GM19372 (cell line): ENCODE results near the gene ING4.
A peak's percentile ranks its signal among the peaks of the same experiment; 100 is the strongest.
"Not testable (repeated sequence)": the region's sequence is repeated elsewhere in the genome, so short reads cannot be mapped to it uniquely, and the experiment has no call there.

Source experiments
- ATAC-seq: cut with Tn5 transposase; IDR thresholded peaks from one replicate; pipeline ENCODE4 v1.9.1; 2021; ENCODE audit warnings: mild to moderate bottlenecking, low read depth, moderate library complexity; ENCODE audit not compliant: unreplicated experiment

Gene ING4

DNA sequence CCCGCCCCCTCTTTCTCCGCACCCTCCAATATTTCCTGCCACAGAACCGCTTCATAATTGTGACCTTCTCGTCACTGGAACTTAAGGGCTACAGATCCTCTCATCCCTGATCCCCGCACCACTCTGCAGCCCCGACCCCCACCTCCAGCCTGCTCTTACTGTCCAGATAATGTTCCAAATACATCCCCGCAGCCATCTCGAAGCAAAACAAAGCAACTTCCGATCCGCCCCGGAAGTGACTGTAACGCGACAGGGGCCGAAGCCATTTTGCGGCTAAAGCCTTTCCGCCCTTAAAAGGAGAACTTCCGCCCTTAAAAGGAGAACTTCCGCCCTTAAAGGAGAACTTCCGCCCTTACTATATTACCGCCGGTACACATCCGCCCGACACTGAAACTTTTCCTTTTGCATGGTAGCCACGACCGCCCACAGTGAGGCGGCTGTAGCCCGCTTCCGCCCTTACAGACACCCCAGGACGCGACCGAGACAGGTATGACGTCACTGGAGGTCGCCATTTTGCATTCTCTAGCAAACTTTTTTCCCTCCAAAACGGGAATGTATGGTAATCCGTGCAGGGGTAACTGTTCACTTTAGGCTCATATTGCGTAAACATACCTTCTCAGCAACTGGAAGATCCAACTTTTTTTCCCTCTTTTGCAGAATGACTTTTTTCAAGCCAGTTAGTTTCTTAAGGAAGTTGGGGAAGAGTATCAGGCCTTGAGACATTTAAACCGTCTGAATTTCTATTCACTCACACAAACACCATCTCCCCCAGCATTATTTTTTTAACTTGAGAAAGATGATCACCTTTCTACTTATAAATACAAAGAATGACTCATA is at the start of gene ING4:
Gene ING4 (minus strand): TSS at position 214 of the 837 bp plus-strand sequence. CDS start 18 bp downstream, at position 196.
- ATAC-seq, result peak; percentile 98

DNA sequence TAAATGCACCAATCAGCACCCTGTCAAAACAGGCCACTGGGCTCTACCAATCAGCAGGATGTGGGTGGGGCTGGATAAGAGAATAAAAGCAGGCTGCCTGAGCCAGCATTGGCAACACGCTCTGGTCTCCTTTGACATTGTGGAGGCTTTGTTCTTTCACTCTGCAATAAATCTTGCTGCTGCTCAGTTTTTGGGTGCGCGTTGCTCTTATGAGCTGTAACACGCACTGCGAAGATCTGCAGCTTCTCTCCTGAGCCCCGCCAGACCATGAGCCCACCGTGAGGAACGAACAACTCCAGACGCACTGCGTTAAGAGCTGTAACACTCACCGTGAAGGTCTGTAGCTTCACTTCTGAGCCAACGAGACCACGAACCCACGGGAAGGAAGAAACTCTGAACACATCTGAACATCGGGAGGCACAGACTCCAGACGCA is 46.1 kb upstream of the ING4 start:
- no peak for ATAC-seq

DNA sequence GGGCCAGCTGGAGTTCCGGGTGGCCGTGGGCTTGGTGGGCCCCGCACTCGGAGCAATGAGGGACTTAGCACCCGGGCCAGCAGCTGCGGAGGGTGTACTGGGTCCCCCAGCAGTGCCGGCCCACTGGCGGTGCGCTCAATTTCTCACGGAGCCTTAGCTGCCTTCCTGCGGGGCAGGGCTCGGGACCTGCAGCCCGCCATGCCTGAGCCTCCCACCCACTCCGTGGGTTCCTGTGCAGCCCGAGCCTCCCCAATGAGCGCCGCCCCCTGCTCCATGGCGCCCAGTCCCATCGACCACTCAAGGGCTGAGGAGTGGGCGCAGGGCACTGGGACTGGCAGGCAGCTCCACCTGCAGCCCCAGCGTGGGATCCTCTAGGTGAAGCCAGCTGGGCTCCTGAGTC is 45.4 kb upstream of the ING4 start:
- not testable (repeated sequence) for ATAC-seq

DNA sequence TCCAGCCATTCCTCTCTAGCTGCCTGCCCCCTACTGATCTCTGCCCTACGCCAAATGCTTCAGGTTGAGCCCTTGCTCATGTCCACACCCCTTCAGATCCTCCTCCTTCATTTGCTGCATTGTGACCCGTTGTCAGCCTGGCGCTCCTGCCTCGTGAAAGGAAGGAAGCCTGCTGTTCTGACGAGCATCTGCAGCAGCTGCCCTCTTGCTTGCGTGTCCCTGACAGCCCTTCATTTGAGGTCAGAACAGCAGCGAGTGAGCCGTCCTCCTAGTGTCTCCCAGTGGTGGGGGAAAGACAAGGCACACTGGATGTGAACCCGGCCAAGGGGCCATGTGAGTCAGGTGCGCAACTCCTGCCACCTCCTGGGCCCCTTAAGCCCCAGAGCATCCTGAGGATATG is 40.7 kb upstream of the ING4 start:
- ATAC-seq, result no peak

DNA sequence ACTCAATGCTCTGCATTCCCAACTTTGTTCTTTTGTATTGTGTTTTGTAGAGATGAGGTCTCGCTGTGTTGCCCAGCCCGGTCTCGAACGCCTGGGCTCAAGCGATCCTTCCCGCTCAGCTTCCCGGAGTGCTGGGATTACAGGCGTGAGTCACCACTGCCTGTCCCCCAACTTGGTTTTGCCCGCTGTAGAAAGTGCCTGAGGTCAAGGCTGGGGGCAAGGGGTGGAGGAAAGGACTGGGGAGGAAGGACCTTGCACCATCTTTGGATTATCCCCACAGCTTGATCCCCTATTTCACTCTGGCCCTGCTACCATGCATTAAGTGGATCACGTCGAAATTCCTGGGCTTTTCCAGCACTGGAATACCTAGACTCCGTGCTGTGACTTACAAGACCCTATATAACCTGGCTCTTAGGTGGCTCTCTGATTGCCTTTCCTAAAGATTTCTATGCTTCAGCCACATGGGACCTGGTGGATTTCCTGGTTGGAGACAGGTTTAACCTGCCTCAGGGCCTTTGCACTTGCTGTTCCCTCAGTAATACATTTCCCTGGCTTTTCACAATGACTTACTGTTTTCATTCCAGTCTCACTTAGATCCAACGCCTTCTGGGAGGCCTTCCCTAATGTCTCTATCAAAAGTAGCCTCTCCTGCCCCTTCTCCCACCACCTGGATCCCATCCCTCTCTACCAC is 38.3 kb upstream of the ING4 start:
- ATAC-seq, result no peak

DNA sequence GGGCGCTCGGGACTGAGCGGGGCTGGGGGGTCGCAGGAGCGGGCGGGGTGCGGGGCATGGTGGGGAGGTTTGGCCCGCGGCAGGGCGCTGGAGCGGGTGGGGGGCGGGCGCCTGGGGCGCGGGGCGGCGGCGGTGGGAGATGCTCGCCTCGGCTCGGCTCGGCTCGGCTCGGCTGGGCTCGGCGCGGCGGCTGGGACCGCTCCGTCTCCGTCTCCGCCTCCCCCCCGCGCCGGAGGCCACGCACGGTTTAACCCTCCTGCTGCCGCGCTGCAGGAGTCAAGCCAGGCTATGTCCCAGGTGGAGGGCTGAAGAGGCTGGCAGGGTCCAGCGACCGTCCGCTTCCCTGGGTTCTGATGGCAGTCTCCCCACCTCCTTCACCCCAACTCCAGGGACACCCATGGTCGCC is 37.7 kb upstream of the ING4 start, which contains the start of gene PIANP:
Gene PIANP (minus strand): TSS at position 170 of the 406 bp plus-strand sequence. CDS start 2,754 bp downstream, outside the sequence.
- ATAC-seq, result no peak

DNA sequence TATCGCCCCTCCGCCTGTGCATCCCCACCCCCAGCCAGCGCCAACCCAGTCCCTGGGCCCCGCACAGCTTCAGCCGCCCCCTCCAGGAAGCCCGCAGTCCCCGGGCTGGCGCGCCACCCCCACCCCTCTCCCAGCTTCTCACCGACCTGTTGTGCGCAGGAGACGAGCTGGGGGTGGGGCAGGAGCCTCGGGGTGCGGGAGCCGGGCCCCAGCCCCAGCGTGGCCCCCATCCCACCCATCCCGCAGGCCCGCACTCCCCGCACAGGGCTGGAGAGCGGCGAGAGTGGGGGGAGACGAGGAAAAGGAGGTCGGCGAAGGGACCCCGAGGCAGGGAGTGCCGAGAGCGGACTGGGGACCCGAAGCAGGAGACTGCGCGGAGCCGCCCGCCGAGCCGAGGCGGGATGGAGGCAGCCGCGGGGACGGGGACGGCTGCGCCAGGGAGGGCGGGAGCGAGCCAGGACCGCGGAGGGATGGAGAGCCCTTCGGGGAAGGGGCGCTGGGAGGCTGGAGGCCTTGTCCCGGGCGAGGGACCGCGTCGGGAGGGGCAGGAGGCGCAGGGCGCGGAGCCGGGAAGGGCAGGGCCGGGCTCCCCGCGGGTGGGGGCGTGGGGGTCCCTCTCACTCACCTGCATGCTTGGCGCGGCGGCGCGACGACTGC is 37.2 kb upstream of the ING4 start:
- ATAC-seq, result no peak

DNA sequence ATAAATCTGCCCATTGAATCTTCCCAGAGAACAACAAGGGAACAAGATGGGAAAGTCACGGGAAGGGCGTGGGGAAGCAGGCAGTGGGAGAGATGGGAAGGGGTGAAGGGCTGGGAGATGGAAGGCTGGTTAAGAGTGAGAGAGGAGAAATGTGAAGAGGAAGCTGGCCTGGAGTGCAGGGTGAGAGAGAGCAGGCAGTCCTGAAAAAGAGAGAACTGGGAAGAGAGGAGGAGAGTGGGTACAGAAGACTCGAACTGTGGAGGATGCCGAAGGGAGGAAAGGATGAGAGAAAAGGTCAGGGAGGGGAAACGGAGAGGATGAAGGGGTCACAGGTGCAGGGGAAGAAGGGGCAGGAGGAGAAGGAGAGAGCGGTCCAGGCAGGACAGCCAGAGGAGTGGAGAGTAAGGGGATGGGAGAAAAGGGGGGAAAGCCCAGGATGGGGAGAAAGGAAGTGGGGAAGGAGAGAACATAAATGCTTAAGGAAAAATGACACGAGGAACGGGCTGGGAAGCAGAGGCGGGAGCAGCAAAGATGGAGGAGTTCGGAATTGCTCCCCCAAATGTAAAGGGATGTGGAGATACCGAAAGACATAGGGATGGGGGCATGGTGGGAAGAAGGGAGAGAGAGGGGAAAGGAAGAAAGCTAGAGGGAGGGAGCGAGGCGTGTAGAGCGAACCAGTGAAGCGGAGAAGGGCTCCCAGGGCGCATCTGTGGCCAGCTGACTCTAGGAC is 36.5 kb upstream of the ING4 start:
- ATAC-seq, result no peak

DNA sequence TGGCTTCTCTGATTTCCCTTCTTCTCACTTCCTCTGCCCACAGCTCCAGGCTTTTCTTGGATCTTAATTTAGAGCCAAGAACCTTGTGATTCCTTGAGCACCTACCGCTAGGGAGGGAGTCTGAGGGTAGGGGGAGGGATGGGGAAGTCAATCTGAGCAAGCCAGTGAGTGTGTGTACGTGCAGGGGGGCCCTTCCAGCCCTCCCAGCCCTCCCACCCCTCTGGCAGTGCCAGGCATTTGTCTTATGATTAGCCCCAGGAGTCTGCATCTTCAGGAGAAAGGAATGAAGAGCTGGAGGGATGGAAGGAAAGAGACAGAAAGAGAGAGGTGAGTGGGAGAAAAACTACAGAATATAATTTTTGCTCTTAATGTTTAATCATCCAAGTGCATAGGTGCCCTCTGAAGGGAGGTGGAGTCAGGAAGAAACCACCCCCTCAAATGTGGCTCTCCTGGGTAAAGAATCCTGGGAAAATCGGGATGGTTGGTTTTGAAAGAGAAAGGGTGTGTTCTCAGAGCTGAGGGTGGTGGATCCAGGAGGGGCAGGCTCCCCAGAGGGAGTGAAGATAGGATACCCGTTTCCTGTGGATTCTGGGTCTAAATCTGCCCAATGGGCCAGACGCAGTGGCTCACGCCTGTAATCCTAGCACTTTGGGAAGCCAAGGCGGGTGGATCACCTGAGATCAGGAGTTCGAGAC is 35.6 kb upstream of the ING4 start:
- no peak for ATAC-seq

DNA sequence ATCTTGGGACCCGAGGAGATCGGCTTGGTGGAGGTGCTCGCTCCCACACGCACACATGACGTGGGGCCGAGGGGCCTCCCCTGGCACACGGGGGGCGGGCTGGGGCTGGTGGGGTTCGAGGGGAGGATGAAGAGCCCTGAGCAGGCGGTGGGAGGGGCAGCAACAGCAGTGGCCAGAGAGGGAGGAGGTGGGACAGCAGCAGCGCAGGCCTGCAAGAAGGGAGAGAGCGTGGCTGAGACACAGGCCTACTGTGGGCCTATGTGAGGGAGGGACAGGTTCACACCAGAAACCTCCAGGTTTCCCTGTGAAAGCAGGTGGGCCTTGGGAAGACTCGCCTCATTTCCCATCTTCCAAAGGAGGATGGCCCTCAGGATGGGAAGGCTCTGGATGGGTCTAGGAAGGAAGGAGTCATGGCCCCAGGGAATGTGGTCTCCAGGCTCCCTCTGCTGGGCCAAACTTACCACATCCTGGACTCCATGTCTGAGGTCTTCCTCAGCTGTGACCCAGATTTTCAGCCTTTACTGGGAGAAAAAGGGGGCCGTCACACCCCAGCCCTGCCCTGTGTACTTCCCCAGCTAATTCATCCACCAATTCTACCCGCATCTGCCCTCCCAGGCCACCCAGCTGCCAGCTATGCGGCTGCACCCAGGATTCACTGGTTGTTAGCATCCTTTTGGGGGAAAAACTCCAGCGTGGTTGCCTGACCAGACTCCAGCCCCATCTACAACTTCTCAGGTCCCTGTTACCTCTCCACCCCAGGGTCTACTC is 34.8 kb upstream of the ING4 start:
- no peak for ATAC-seq

DNA sequence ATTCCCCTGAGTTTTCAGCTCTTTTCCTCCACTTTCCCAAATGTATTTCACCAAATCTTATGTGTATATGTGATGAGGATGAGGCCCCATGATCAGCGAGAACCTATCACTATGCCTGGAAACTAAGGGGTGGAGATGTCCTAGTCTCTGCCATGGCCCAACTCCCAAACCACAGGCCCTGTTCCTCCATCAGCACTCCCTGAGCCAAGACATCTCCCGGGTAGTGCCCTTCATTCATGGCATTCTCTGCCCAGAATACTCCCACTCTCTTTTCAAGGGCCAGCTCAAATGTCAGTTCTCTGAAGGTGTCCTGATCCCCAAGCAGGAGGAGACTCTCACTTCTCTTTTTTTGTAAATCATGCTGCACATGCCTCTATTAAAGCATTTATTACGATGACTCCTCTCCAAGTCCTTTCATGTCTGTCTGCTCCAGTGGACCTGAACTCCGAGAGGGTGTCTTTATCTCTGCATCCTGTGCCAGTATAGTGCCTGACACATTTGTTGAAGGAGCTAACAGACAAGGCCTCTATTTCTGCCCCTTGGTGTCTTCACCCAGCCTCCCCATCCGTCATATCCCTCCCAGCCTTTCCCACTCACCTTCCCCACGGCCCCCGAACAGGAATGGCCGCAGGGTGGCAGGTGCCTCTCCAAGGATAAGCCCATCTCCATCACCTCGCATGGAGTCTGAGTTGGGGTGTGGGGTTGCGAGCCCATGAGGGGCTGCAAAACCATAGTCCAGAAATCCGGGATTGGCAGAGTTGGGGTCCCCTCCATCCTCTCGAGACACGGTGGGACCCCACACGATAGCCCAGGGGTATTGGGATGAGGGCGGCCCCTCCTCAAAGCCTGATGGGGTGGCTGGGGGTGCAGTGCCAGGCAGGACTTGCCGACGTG is 34.0 kb upstream of the ING4 start:
- ATAC-seq, result no peak

DNA sequence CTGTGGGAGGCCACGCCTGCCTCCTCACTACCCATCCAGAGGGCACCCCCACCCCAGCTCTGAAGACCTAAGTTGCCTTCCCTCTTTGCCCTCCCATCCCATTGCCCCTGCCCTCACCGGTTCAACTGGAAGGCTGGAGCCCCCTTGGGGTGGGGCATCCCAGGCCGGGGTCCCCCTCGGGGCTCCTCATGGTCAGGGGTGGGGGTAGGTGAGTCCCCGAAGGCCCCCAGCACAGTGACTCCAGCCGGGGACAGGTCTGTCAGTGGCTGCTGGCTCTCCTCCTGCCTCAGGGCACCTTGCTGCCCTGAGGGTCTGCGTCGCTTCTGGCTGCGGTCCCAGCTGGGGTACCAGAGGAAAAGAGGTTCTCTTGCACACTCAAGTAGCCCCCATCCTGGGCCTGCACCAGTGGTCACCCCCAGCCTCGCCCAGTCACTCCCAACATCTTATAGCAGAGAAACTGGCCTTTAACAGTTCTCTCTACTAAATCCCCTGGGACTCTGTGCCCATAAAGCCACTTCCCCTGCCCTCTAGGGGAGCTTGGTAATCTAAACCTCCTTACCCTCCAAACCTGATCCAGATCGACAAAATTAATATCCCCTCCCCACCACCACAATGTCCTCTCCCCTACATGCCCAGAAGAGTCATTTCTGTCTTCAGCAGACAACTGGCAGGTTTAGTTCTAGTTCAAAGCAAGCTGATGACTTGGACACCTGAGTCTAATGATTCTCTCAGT is 32.6 kb upstream of the ING4 start:
- no peak for ATAC-seq

DNA sequence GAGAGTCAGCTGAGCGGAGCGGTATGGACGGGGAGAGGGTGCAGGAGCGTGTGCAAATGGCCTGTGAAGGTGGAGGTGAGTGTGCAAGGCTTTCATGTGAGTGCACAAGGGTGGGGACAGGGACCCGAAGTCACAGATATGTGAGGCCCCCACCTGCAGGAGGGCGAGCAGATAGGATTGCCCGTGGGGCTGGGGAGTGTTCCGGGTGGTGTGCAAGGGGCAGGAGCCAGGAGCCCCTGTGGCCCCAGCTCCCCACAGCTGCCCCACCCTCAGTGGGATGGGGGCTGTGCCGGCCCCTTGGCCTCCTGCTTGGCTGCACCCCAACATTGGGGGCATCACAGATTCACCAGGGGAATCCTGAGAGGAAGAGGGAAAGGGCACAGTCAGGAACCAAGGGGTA is 31.8 kb upstream of the ING4 start:
- ATAC-seq, result no peak

DNA sequence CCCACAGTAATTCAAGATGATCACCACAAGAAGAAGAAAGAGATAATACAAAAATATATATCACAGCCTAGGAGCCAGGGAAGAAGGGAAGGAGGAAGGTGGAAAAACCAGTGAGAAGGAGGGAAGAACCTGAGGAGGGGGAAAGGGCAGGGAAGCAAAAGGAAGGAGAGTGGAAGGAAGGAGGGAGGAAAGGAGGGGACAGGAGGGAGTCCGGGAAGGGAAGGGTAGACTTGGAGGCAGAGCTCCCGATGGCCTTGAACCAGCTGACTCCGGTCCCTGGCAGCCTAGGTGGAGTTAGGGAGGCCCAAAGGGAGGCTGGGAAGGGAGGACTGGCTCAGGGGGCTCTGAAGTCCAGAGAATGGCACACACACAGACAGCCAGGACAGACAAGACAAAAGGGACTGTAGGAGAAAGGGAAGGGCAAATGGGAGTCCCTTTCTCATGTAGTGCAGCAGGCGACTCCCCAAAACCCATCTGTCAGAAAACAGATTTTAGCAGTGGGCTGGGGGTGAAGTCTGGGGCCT is 31.0 kb upstream of the ING4 start:
- no peak for ATAC-seq

DNA sequence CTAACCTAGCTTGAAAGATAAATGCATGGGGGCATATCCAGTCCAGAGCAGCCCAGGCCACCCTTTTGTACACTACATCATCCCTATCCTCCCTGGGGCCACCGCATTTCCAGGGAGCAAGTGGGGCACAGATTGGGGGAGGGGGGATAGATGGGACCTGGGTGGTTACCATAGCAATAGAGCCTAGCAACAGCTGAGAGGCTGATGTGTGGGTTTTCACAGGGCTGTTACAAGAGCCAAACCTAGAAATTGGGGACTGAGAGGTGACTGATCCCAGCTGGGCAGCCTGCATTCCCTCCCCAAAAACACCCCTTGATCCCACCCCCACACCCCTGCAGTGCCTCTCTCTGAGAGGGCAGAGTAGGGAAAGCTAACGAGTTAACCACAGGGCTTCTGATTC is 30.0 kb upstream of the ING4 start:
- no peak for ATAC-seq

DNA sequence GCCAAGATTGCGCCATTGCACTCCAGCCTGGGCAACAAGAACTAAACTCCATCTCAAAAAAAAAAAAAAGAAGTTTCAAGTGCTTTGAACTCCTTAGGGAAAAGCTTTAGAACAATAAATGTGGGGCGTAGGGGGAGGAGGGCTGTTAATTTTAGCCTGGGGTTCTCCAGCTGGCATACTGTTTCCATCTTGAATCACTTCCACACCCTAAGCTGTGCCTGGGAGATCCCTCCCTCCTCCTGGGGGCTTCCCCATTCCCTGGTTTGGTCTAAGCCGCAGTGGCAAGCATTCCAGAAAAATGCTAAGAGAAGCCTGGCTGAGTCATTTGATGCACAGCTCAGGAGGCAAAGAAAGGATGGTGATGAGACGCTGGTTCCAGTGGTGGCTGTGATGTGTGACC is 28.6 kb upstream of the ING4 start:
- ATAC-seq, result no peak
